SH-SY5Y (cell line): ENCODE measurements around the gene TTC13.

Experiments used
- GATA2 ChIP-seq: IDR thresholded peaks from 2 replicates; pipeline ENCODE4 v1.6.1; 2011; ENCODE audit warnings: mild to moderate bottlenecking, low read depth, low read length
- GATA3 ChIP-seq: IDR thresholded peaks from 2 replicates; pipeline ENCODE4 v1.6.1; 2011; ENCODE audit warnings: low read depth, mild to moderate bottlenecking, low read length, moderate library complexity

DNA sequence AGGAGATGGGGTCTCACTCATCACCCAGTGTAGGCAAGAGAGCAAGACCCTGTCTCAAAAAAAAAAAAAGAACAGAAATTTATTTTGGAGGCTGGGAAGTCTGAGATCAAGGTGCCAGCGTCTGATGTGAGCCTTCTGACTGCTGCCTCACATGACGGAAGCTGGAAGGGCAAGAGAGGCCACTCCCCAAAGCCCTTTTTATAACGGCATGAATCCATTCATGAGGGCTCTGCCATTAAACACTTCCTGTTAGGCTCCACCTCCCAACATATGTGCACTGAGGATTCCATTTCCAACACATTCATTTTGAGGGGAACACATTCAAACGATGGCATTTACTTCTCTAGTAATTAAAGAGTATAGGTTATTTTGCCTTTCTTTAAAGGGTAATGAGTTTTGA, 59.5 kb downstream of the TTC13 start:
- no peak for TF ChIP-seq GATA2
- TF ChIP-seq GATA3: no peak
